Gastroesophageal sphincter (tissue), 3 donors: ENCODE results near the gene KCNIP2.

ENCODE experiments used
- CTCF ChIP-seq, 4 experiments: fragments of 200-600 bp in 2 of 4; fragments of 450-650 bp in 2 of 4; sonication (generic) in 1 of 4; IDR thresholded peaks; one replicate each; pipeline ENCODE4 v1.5.1; 2017 to 2019; ENCODE audit warnings: antibody characterized with exemption in 4 of 4, mild to moderate bottlenecking in 2 of 4, moderate library complexity in 2 of 4
- EP300 ChIP-seq: sonication (generic); formaldehyde crosslinking; IDR thresholded peaks from one replicate; pipeline ENCODE4 v1.6.1; 2017; ENCODE audit warnings: antibody characterized with exemption, mild to moderate bottlenecking
- POLR2A ChIP-seq, 2 donors: fragments of 450-650 bp; IDR thresholded peaks; one replicate each; pipeline ENCODE4 v1.6.1; 2017; ENCODE audit warnings: antibody characterized with exemption in 2 of 2, mild to moderate bottlenecking in 2 of 2, moderate library complexity in 1 of 2
- POLR2AphosphoS5 ChIP-seq: sonication (generic); formaldehyde crosslinking; IDR thresholded peaks from one replicate; pipeline ENCODE4 v1.6.1; 2017; ENCODE audit warnings: antibody characterized with exemption

- TF ChIP-seq CTCF (IDR thresholded peaks at IDR 0.05) (no peak), POLR2AphosphoS5 (no peak), POLR2A (IDR thresholded peaks at IDR 0.05) (no peak), EP300 (no peak)
Observed at GRCh38 chr10:101856626-101857025, 13.0 kb upstream of the KCNIP2 start.
